HG03097 (cell line): ENCODE data around the gene KCNG1.
"Not testable (repeated sequence)": the region's sequence is repeated elsewhere in the genome, so short reads cannot be mapped to it uniquely, and the experiment has no call there.

Experiments
- ATAC-seq: cut with Tn5 transposase; IDR thresholded peaks from one replicate; pipeline ENCODE4 v1.9.1; 2021; ENCODE audit not compliant: unreplicated experiment, low FRiP score

Gene KCNG1, protein sequence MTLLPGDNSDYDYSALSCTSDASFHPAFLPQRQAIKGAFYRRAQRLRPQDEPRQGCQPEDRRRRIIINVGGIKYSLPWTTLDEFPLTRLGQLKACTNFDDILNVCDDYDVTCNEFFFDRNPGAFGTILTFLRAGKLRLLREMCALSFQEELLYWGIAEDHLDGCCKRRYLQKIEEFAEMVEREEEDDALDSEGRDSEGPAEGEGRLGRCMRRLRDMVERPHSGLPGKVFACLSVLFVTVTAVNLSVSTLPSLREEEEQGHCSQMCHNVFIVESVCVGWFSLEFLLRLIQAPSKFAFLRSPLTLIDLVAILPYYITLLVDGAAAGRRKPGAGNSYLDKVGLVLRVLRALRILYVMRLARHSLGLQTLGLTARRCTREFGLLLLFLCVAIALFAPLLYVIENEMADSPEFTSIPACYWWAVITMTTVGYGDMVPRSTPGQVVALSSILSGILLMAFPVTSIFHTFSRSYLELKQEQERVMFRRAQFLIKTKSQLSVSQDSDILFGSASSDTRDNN

DNA sequence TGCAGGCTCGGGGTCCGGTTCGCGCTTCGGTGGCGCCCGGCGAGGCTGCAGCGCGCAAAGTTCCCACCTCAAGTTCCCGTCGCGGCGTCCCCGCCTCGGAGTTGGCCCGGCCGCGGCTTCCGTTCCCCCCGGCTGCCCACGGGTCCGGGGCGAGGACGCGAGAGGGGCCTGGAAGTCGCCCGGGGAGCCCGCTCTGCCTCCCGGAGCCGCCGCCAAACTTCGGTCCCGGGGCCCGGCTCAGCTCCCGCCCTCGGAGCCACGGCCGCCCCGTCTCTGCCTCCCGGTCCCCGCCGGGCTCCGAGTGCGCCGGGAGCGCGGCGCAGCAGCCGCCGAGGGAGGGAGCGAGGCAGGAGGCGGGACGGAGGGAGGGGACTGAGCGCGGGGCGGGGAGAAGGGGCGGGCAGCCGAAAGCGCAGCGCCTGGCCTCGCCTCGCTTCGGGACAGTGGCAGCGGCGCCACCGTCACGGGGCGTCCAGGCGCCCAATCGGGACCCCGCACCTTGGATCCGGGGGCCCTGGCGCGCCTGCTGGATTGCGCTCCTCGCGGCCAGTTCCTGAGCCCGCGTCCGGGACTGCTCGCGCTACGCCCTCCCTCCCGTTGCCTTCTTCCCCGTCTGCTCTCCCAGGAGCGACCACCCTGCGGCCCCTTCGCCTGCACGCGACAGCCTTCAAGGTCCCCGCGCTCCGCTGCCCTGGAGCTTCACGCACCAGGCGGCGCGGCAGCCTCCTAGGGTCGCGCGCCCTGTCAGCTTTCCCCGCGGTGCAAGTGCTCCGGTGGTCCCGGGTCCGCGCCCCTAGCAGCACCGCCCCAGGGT lies at the start of gene KCNG1:
TSS of gene KCNG1 (minus strand) at position 305 of the 814 bp plus-strand sequence. CDS start 12,769 bp downstream, outside the sequence.
- no peak for ATAC-seq

- no peak for ATAC-seq
Observed at GRCh38 chr20:51070621-51071020, 47.7 kb upstream of the KCNG1 start.

DNA sequence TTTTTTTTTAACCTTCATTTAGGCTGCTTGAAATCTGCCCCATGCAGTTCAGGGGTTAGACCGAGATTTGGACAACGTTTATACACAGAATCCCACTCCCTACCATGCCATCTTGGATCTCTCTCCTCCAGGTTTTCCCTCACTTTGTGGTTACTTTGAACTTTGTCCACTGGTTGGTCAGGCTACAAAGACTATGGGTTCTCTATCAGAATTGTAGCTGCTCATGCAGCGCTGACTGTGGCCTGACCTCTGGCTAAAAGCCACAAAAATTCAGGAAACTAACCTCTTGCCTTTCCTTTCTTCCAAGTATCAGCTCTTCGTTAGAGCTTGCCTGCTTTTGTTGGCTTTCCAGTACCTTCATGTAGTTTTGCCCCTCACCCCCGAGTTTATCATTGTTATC lies 44.9 kb upstream of the KCNG1 start:
- ATAC-seq, result no peak

GRCh38 chr20:51065615-51066014 lies 42.7 kb upstream of the KCNG1 start:
- ATAC-seq, result no peak

DNA sequence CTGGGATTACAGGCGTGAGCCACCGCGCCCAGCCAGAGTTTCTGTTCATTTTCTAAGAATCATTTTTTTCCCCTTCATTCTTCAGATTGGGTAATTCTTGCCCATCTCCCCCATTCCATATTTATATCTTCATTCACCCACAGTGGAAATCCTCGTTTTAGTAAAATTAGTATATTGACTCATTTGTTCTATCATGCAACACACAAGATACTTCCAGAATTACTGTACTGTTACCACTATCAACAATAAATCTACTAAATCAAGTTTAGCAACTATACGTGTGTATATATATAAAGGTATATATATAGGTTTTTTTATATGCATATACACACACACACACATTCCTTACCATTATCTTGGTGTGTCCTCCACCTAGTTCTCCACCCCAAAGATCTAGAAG lies 41.2 kb upstream of the KCNG1 start:
- no peak for ATAC-seq

- no peak for ATAC-seq
Observed at GRCh38 chr20:51062065-51062464, 39.2 kb upstream of the KCNG1 start.

DNA sequence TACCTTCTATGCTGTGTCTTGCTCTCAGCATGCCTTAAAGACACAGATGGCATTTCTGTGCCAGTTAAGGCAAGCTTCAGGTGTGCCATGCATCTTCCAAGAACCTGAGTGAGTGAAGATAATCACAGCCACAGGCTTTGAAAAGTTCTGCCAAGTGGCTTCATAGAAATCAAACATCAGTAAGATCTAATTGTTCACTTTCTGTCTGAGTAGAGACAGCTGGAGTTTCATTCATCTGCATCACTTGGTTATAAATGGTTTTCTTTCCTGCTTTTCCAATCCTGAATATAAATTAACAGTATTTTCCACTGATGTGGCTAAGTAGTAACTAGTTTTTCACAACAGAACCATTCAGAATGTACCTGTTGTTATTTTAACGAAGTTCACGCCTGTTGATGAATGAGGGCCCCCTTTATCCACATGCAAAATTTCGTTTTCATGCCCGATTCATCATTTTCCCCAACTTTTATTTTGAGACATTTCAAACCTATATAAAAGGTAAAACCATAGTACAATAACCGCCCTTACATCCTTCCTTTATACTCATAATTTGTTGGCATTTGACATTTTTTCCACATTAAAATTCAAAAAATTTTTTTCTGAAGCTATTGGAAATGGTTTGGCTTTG lies 38.6 kb upstream of the KCNG1 start:
- ATAC-seq, result no peak

GRCh38 chr20:51060301-51060700 lies 37.4 kb upstream of the KCNG1 start:
- no peak for ATAC-seq

- no peak for ATAC-seq
Observed at GRCh38 chr20:51059862-51060261, 37.0 kb upstream of the KCNG1 start.

DNA sequence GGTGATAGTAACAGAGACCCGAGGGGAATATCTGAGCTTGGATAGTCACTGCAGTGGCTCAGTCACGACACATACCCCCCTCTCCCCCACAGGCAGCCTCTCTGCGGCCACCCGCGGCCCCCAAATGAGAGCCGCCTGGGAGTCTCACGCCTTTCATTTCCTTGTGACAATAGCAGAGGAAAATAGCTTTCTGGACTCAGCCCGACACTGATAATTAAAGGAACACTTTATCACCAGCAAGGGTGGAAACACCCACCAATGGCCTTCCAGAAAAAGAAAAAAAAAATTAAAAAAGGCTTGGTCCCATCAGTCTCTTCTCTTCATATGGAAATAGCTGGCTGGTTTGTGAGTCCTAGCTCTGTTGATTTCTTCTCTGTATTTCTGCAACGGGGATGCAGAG lies 35.1 kb upstream of the KCNG1 start:
- ATAC-seq, result no peak

- no peak for ATAC-seq
Observed at GRCh38 chr20:51054233-51054632, 31.3 kb upstream of the KCNG1 start.

DNA sequence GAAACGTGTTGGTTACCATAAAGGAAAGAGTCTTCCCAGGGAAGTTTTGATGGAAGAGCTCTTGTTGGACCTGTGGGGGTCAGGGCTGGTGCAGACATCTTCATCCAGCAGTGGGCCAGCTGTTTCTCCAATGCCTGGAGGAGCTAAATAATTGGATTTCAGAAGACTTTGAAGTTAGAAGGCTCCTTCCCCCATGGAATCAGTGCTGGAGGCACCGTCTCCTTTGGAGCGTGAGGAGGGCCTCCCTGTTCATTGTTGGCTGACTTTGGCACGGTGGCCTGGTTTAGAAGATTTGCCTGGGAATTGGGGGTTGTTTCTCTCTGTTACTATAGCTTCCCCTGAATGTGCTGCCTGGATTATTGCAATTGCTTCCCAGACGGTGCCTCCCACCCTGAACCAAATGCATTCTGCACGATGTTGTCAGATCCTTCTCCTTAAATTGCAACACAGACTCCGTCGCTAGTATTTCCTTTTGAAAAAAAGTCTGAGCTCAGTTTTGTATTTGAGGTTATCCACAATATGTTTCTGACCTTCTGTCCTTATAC lies 27.7 kb upstream of the KCNG1 start:
- ATAC-seq, result no peak

DNA sequence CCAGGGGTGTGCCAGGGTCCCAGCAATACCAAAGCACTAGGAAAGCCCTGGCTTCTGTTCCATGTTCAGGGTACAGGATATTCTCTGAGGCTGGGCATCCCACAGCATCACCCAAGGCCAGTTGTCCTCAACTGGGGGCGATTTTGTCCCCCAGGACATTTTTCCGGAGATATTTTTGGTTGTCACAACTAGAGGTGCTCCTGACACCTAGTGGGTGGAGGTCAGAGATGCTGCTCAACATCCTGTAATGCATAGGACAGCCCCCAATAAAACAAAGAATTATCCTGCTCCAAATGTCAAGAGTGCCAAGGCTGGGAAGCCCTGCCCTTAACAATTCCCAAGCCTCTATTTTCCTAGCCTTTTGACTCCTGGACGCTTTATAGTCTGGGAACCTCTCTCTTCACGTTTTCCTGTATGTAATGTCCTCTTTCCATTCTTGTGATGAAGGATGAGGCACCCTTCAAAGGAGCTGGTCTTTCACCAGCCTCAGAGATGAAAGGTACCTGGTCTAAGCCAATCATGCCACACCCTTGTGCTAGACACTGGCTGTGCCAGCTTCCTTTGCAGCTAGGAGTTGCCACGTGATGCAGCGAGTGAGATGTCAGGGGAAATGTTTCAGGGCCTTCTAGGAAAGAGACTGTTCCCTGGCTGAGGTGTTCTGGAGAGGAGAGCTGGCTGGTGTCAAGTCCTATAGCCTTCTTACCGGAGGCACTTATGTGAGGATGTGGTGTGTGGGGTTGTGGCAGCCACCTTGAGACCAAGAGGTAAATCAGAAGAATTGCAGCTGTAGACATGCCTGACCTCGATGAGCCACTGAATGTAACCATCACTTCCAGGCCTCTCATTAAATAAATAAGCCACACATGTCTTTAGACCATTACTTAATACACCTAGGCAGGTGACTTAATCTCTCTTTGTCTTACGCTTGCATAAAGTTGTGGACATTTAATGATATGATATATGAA lies 23.4 kb upstream of the KCNG1 start:
- ATAC-seq, result no peak

DNA sequence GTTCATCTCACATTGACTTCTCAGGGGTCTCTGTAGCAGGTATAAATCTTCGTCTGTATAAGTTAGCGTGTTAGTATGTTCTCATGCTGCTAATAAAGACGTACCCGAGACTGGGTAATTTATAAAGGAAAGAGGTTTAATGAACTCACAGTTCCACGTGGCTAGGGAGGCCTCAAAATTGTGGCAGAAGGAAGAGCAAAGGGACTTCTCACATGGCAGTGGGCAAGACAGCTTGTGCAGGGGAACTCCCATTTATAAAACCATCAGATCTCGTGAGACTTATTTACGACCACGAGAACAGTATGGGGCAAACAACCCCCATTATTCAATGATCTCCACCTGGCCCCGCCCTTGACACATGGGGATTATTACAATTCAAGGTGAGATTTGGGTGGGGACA lies 22.6 kb upstream of the KCNG1 start:
- not testable (repeated sequence) for ATAC-seq

GRCh38 chr20:51044796-51045195 lies 21.9 kb upstream of the KCNG1 start:
- ATAC-seq, result no peak

DNA sequence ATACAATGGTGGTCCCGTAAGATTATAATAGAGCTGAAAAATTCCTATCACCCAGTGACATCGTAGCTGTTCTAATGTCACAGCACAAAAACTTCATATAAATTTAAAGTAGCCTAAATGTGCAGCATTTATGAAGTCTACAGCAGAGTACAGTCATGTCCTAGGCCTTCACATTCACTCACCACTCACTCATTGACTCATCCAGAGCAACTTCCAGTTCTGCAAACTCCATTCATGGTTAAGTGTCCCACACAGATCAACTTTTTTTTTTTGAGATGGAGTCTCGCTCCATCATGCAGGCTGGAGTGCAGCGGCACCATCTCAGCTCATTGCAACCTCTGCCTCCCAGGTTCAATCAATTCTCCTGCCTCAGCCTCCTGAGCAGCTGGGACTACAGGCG lies 20.9 kb upstream of the KCNG1 start:
- ATAC-seq, result no peak

DNA sequence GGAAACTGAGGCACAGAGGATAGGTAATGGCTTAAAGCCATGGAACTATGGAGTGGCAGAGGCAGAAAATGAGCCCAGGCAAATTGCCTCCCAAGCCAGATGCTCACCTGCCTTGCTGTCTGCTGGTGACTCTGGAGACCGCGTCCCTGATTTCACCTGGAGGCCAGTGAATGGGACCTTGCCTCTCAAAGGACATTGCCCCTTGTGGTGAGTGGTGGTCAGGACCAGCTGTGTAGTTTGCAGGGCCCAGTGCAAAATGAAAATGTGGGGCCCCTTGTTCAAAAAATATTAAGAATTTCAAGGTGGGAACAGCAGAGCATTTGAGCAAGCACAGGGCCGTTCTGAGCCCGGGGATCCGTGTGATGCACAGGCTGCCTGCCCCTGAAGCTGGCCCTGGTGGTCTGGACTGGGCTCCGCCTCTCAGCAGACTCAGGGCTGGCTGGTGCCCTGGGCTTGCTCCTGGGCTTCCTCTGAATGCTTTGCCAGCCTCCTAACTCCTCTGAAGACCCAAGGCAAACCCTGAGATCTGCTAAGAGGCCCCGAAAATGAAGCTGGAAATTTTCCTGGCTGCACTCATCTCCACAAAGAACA lies 19.8 kb upstream of the KCNG1 start:
- ATAC-seq, result no peak

DNA sequence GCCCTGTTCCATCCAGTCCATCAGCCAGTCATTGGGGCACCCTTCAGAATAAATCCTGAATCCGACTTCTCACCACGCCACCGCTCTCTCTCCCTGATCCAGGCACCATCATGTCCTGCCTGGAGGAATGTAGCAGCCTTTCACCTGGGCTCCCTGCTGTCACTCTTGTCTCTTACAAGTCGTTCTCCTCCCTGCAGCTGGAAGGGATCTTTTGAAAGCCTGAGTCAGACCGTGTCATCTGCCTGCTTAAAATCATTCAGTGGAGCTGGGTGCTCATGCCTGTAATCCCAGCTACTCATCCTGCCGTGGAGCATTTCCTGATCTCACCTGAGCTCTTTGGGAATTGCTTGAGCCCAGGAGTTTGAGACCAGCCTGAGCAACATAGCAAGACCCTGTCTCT lies 19.2 kb upstream of the KCNG1 start:
- no peak for ATAC-seq

DNA sequence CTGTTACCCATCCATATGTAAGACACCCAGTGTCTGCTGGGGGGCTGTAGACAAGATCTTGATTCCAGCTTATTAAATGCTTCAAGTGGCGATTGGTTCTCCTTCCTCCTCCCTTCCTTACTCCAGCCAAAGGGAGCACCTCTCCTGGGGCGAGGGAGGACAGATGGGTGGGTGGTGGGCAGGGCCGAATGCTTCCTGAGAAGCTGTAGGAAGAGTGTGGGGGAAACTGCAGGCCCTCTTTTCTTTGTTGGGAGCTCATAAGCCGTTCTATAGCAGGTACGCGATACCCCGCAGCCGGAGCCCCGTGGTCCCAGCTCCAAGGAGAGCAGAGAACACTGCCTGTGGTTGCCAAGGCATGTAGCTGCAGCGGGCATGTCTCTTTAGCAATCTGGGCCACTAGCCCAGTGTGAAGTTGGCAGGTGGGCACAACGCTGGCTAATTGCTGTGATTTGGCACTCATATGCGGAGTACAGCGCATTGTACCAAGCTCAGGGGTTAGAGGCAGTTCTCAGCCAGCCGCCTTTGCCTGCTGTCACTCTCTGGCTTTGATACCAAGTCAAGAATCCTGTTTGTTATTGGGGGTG lies 14.7 kb upstream of the KCNG1 start:
- ATAC-seq, result no peak
